ENCODE measurements around the gene MPV17L. TPM values are rescaled to one million over a fixed set of nuclear protein-coding genes. Genes with fewer than 3 reads are reported as not detected.
A peak's percentile ranks its signal among the peaks of the same experiment; 100 is the strongest.
"Not testable (repeated sequence)": the region's sequence is repeated elsewhere in the genome, so short reads cannot be mapped to it uniquely, and the experiment has no call there.

MPV17L gene
- polyA plus RNA-seq, 2 of the 4 experiments (the other 2 are of a cell fraction), result 3.7 to 5.8 TPM

DNA sequence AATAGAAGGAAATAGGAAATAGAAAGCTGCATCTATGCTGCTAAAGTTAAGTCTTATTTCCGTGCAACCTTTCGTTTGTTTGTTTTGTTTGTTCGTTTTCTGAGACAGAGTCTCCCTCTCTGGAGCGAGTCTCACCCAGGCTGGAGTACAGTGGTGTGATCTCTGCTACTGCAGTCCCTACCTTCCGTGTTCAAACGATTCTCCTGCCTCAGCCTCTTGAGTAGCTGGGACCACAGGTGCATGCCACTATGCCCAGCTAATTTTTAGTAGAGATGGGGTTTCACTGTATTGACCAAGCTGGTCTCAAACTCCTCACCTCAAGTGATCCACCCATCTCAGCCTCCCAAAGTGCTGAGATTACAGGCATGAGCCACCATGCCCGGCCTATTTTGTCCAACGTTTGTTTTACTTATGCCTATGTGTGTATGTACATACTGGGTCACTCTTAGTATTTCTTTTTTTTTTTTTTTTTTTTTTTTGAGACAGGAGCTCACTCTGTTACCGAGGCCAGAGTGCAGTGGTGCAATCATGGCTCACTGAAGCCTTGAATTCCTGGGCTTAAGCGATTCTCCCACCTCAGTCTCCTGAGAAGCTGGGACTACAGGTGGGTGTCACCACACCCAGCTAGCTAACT, 55.7 kb downstream of the MPV17L start:
- no peak for FAIRE-seq
- ATAC-seq, result no peak
- Histone ChIP-seq H3K4me2 (no peak overlapping the region), H3K4me3 (no peak overlapping the region), H3K4me1 (peaks cover 18% of the 10 kb centered on the region), H3K9me3 (no peaks in the 10 kb centered on the region), H3K27ac (no peak overlapping the region)
- no peak for TF ChIP-seq HOXA7 (CRISPR knock-in tag; IDR thresholded peaks at IDR 0.05)
- TF ChIP-seq ZC3H11A (IDR thresholded peaks at IDR 0.05), result no peak
- TF ChIP-seq BHLHE40 (IDR thresholded peaks at IDR 0.05; ENCODE audit: low read depth, low read length), result no peak
- TF ChIP-seq ZFP36 (IDR thresholded peaks at IDR 0.05; ENCODE audit: borderline replicate concordance, partially characterized antibody), result no peak
- no peak for TF ChIP-seq TFCP2L1 (CRISPR knock-in tag; IDR thresholded peaks at IDR 0.05)
- TF ChIP-seq, protein P1, sequence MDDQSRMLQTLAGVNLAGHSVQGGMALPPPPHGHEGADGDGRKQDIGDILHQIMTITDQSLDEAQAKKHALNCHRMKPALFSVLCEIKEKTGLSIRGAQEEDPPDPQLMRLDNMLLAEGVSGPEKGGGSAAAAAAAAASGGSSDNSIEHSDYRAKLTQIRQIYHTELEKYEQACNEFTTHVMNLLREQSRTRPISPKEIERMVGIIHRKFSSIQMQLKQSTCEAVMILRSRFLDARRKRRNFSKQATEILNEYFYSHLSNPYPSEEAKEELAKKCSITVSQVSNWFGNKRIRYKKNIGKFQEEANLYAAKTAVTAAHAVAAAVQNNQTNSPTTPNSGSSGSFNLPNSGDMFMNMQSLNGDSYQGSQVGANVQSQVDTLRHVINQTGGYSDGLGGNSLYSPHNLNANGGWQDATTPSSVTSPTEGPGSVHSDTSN (IDR thresholded peaks at IDR 0.05), result no peak
- no peak for TF ChIP-seq HOXB13 (CRISPR knock-in tag; IDR thresholded peaks at IDR 0.05; ENCODE audit: low read depth)
- 81% methylated on average over 10 of the region's 10 CpGs for WGBS (ENCODE audit: missing lambda C conversion rate)
- POLR2A ChIA-PET, result interaction anchor here (0.6 kb wide), 1 partner anchor 56 kb away, joined by 3 read pairs; the partner anchor contains the start of gene MPV17L
- DNase-seq (ENCODE audit: low read depth in 1 of 2, low spot score in 1 of 2), result no peak
- CTCF ChIA-PET, result interaction anchor here (1.2 to 2.3 kb wide), 5 partner anchors 9 to 26 kb away, joined by 3 to 10 read pairs (median 4); no protein-coding TSS in a partner anchor

GRCh38 chr16:15452246-15452855, 56.8 kb downstream of the MPV17L start:
- ChIA-PET CTCF (interaction anchor here (1.3 to 2.3 kb wide), 5 partner anchors 10 to 27 kb away, joined by 4 to 10 read pairs (median 4); no protein-coding TSS in a partner anchor), POLR2A (no interaction called here)
- no peak for ATAC-seq
- no peak overlapping the region for H3K4me2 ChIP-seq
- H3K27ac ChIP-seq, result no peak overlapping the region; a peak in 2 of 6 replicates
- peaks cover 18% of the 10 kb centered on the region for H3K4me1 ChIP-seq
- no peak for FAIRE-seq
- H3K9me3 ChIP-seq, result no peaks in the 10 kb centered on the region
- DNase-seq (ENCODE audit: low read depth in 1 of 2, low spot score in 1 of 2), result no peak
- H3K4me3 ChIP-seq, result no peak overlapping the region
- 86% methylated on average over 8 of the region's 8 CpGs for WGBS (ENCODE audit: missing lambda C conversion rate)
- TF ChIP-seq SMC3 (IDR thresholded peaks at IDR 0.05) (no peak), MAFK (IDR thresholded peaks at IDR 0.05; ENCODE audit: partially characterized antibody) (peak; percentile 92)

DNA sequence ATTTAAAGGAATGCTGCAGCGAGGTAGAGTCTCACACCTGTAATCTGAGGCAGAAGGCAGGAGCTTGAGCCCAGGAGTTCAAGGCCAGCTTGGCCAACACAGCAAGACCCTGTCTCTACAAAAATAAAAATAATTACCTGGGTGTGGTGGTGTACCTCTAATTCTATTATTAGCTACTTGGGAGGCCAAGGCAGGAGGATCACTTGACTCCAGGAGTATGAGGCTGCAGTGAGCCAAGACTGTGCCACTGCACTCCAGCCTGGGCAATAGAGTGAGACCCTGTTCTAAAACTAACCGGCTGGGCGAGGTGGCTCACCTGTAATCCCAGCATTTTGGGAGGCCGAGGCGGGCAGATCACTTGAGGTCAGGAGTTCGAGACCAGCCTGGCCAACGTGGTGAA, 57.7 kb downstream of the MPV17L start:
- H3K4me3 ChIP-seq; FAIRE-seq; DNase-seq (ENCODE audit: low read depth in 1 of 2, low spot score in 1 of 2); POLR2A ChIA-PET; H3K9me3 ChIP-seq; H3K4me2 ChIP-seq; ATAC-seq: not testable (repeated sequence)
- Histone ChIP-seq H3K4me1 (peaks cover 18% of the 10 kb centered on the region), H3K27ac (peak overlapping the region in 1 of 2 experiments; percentile 32; a peak in 1 of 6 replicates)
- CTCF ChIA-PET, result interaction anchor here (1.0 to 1.8 kb wide), 4 partner anchors 9 to 26 kb away, joined by 3 to 6 read pairs (median 4); no protein-coding TSS in a partner anchor
- WGBS (ENCODE audit: missing lambda C conversion rate), result 92% methylated on average over 7 of the region's 7 CpGs

- H3K27ac ChIP-seq; POLR2A ChIA-PET; H3K9me3 ChIP-seq; FAIRE-seq; H3K4me2 ChIP-seq; H3K4me3 ChIP-seq; DNase-seq (ENCODE audit: low read depth in 1 of 2, low spot score in 1 of 2); CTCF ChIA-PET; ATAC-seq: not testable (repeated sequence)
- 82% methylated on average over 11 of the region's 11 CpGs for WGBS (ENCODE audit: missing lambda C conversion rate)
- H3K4me1 ChIP-seq, result peaks cover 24% of the 10 kb centered on the region
These were observed 59.4 kb downstream of the MPV17L start for GRCh38 chr16:15454933-15455332.

DNA sequence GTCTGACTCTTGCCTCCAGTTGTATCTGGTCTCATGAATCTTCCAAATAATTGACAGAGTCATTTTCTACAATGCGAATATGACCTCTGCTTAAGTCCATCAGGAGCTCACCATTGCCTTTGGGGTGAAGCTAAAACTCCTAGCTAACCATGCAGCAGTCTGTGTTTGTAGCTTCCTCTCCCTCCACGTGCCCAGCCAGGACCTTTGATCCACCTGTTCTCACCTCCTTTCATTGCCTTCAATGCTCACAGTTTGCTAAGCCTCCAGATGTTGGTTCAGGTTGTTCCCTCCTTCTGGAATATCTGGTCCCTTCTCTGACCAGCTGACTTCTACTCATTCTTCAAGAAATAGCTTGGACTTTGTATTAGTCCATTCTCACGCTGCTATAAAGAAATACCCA, 61.8 kb downstream of the MPV17L start:
- FAIRE-seq (no peak), ATAC-seq (no peak), DNase-seq (ENCODE audit: low read depth in 1 of 2, low spot score in 1 of 2) (no peak)
- no peak overlapping the region for H3K4me3 ChIP-seq
- CTCF ChIA-PET, result interaction anchor here (1.0 to 1.1 kb wide), 3 partner anchors 12 to 93 kb away, joined by 3 to 7 read pairs (median 3); no protein-coding TSS in a partner anchor
- peaks cover 20% of the 10 kb centered on the region for H3K4me1 ChIP-seq
- no peak overlapping the region for H3K27ac ChIP-seq
- WGBS (ENCODE audit: missing lambda C conversion rate), result 89% methylated on average over 3 of the region's 3 CpGs
- no peak for TF ChIP-seq TP53 (CRISPR knock-in tag; IDR thresholded peaks at IDR 0.05)
- no peak for TF ChIP-seq NPAS2 (CRISPR knock-in tag; IDR thresholded peaks at IDR 0.05; ENCODE audit: borderline replicate concordance)
- TF ChIP-seq TFCP2L1 (CRISPR knock-in tag; IDR thresholded peaks at IDR 0.05), result no peak
- POLR2A ChIA-PET, result no interaction called here
- H3K9me3 ChIP-seq, result no peaks in the 10 kb centered on the region
- no peak overlapping the region for H3K4me2 ChIP-seq

All from A549 (cell line).